ENCODE data around the gene SLC1A7.

- TF ChIP-seq CTCF (IDR thresholded peaks at IDR 0.05), result no peak
- no peak for TF ChIP-seq REST (IDR thresholded peaks at IDR 0.05; ENCODE audit: insufficient read depth in 1 of 2, low read depth in 2 of 2, low read length in 1 of 2)
- no peak for TF ChIP-seq POLR2AphosphoS5 (IDR thresholded peaks at IDR 0.05; ENCODE audit: low read depth, low read length)
Measured at GRCh38 chr1:53075206-53075605, 67.2 kb downstream of the SLC1A7 start.
